ENCODE results near the gene HOXB1. TPM values are rescaled to one million over a fixed set of nuclear protein-coding genes. Genes with fewer than 3 reads are reported as not detected.

Gene HOXB1
- total RNA-seq, 1 donor from 2014 or later: not detected

GRCh38 chr17:48556229-48556575 lies 25.4 kb upstream of the HOXB1 start:
- FAIRE-seq (no peak), DNase-seq (ENCODE audit: low spot score in 2 of 2) (no peak)

- DNase-seq (ENCODE audit: low spot score in 2 of 2): no peak
- no peak for FAIRE-seq
Measured at GRCh38 chr17:48555258-48556228, 24.7 kb upstream of the HOXB1 start.

- no peak for DNase-seq (ENCODE audit: low spot score in 2 of 2)
- FAIRE-seq: no peak
Measured at GRCh38 chr17:48554412-48555257, 23.8 kb upstream of the HOXB1 start.

GRCh38 chr17:48553826-48554225 lies 23.0 kb upstream of the HOXB1 start:
- DNase-seq (ENCODE audit: low spot score in 2 of 2): no peak
- no peak for FAIRE-seq

GRCh38 chr17:48553190-48553547 lies 22.4 kb upstream of the HOXB1 start:
- DNase-seq (ENCODE audit: low spot score in 2 of 2) (no peak), FAIRE-seq (no peak)

GRCh38 chr17:48552466-48553189 lies 21.8 kb upstream of the HOXB1 start:
- no peak for DNase-seq (ENCODE audit: low spot score in 2 of 2)

GRCh38 chr17:48551596-48552465 lies 21.0 kb upstream of the HOXB1 start:
- DNase-seq (ENCODE audit: low spot score in 2 of 2) (no peak), FAIRE-seq (no peak)

More at GRCh38 chr17:48552466-48553189, 21.8 kb upstream of the HOXB1 start:
- FAIRE-seq: no peak

GRCh38 chr17:48551214-48551555 lies 20.4 kb upstream of the HOXB1 start:
- no peak for DNase-seq (ENCODE audit: low spot score in 2 of 2)

GRCh38 chr17:48550502-48551213 lies 19.8 kb upstream of the HOXB1 start:
- FAIRE-seq (no peak), DNase-seq (ENCODE audit: low spot score in 2 of 2) (no peak)

More at GRCh38 chr17:48551214-48551555, 20.4 kb upstream of the HOXB1 start:
- FAIRE-seq: no peak

- DNase-seq (ENCODE audit: low spot score in 2 of 2) (no peak), FAIRE-seq (no peak)
Measured at GRCh38 chr17:48549914-48550501, 19.2 kb upstream of the HOXB1 start.

- no peak for DNase-seq (ENCODE audit: low spot score in 2 of 2)
- no peak for FAIRE-seq
Measured at GRCh38 chr17:48549281-48549630, 18.4 kb upstream of the HOXB1 start.

- no peak for FAIRE-seq
- DNase-seq (ENCODE audit: low spot score in 2 of 2): no peak
Measured at GRCh38 chr17:48548523-48549280, 17.9 kb upstream of the HOXB1 start.

GRCh38 chr17:48547808-48548522 lies 17.2 kb upstream of the HOXB1 start:
- no peak for FAIRE-seq
- no peak for DNase-seq (ENCODE audit: low spot score in 2 of 2)

GRCh38 chr17:48546924-48547807 lies 16.4 kb upstream of the HOXB1 start:
- no peak for DNase-seq (ENCODE audit: low spot score in 2 of 2)
- no peak for FAIRE-seq

GRCh38 chr17:48546137-48546923 lies 15.5 kb upstream of the HOXB1 start:
- DNase-seq (ENCODE audit: low spot score in 2 of 2) (no peak), FAIRE-seq (no peak)

GRCh38 chr17:48545539-48545938 lies 14.7 kb upstream of the HOXB1 start:
- FAIRE-seq: no peak
- DNase-seq (ENCODE audit: low spot score in 2 of 2): no peak
